ENCODE results near the gene LAMA3. TPM values are rescaled to one million over a fixed set of nuclear protein-coding genes. Genes with fewer than 3 reads are reported as not detected.

Gene LAMA3
- total and polyA plus RNA-seq, 2 donors: 10.4 to 32.3 TPM

GRCh38 chr18:23682472-23682871, 6.8 kb upstream of the LAMA3 start:
- Histone ChIP-seq H3K27ac (ENCODE audit: low read depth) (no peak overlapping the region), H3K4me1 (ENCODE audit: insufficient read depth) (no peaks in the 10 kb centered on the region), H3K4me3 (ENCODE audit: low read depth, low read length) (no peak overlapping the region), H3K36me3 (ENCODE audit: insufficient read depth) (no peaks in the 10 kb centered on the region)
- no peak for DNase-seq (ENCODE audit: extremely low spot score)
- 94% methylated on average over 1 of the region's 1 CpG for WGBS

GRCh38 chr18:23683155-23683554, 6.1 kb upstream of the LAMA3 start:
- DNase-seq (ENCODE audit: extremely low spot score): no peak
- Histone ChIP-seq H3K4me3 (ENCODE audit: low read depth, low read length) (no peak overlapping the region), H3K27ac (ENCODE audit: low read depth) (no peak overlapping the region), H3K36me3 (ENCODE audit: insufficient read depth) (no peaks in the 10 kb centered on the region), H3K4me1 (ENCODE audit: insufficient read depth) (no peaks in the 10 kb centered on the region)
- 91% methylated on average over 3 of the region's 3 CpGs for WGBS

- 54% methylated on average over 3 of the region's 3 CpGs for WGBS
- H3K36me3 ChIP-seq (ENCODE audit: insufficient read depth): no peaks in the 10 kb centered on the region
These were observed 5.6 kb upstream of the LAMA3 start for GRCh38 chr18:23683671-23684070.

GRCh38 chr18:23684515-23685197, 4.6 kb upstream of the LAMA3 start:
- DNase-seq (ENCODE audit: extremely low spot score): peak; percentile 43
- H3K27ac ChIP-seq (ENCODE audit: low read depth): no peak overlapping the region
- WGBS: 21% methylated on average over 5 of the region's 5 CpGs
- H3K4me3 ChIP-seq (ENCODE audit: low read depth, low read length): no peak overlapping the region
- no peaks in the 10 kb centered on the region for H3K36me3 ChIP-seq (ENCODE audit: insufficient read depth)
- H3K4me1 ChIP-seq (ENCODE audit: insufficient read depth): no peaks in the 10 kb centered on the region

More at GRCh38 chr18:23683671-23684070, 5.6 kb upstream of the LAMA3 start:
- Histone ChIP-seq H3K27ac (ENCODE audit: low read depth) (no peak overlapping the region), H3K4me1 (ENCODE audit: insufficient read depth) (no peaks in the 10 kb centered on the region), H3K4me3 (ENCODE audit: low read depth, low read length) (no peak overlapping the region)
- no peak for DNase-seq (ENCODE audit: extremely low spot score)

- no peak for DNase-seq (ENCODE audit: extremely low spot score)
- H3K4me3 ChIP-seq (ENCODE audit: low read depth, low read length): no peak overlapping the region
- WGBS: 63% methylated on average over 5 of the region's 5 CpGs
These were observed 725 bp upstream of the LAMA3 start for GRCh38 chr18:23688528-23688927.

GRCh38 chr18:23689616-23690504, 607 bp downstream of the LAMA3 start:
- DNase-seq (ENCODE audit: extremely low spot score): no peak
- no peaks in the 10 kb centered on the region for H3K4me1 ChIP-seq (ENCODE audit: insufficient read depth)
- H3K4me3 ChIP-seq (ENCODE audit: low read depth, low read length): peak overlapping the region; percentile 62
- H3K36me3 ChIP-seq (ENCODE audit: insufficient read depth): no peaks in the 10 kb centered on the region
- no peak overlapping the region for H3K27ac ChIP-seq (ENCODE audit: low read depth)
- WGBS: 2% methylated on average over 85 of the region's 85 CpGs

More at GRCh38 chr18:23688528-23688927, 725 bp upstream of the LAMA3 start:
- H3K27ac ChIP-seq (ENCODE audit: low read depth): no peak overlapping the region
- no peaks in the 10 kb centered on the region for H3K4me1 ChIP-seq (ENCODE audit: insufficient read depth)
- H3K36me3 ChIP-seq (ENCODE audit: insufficient read depth): no peaks in the 10 kb centered on the region

GRCh38 chr18:23690505-23691068, 1.3 kb downstream of the LAMA3 start:
- Histone ChIP-seq H3K27ac (ENCODE audit: low read depth) (no peak overlapping the region), H3K4me3 (ENCODE audit: low read depth, low read length) (peak overlapping the region; percentile 62), H3K36me3 (ENCODE audit: insufficient read depth) (no peaks in the 10 kb centered on the region), H3K4me1 (ENCODE audit: insufficient read depth) (no peaks in the 10 kb centered on the region)
- DNase-seq (ENCODE audit: extremely low spot score): no peak
- 65% methylated on average over 21 of the region's 21 CpGs for WGBS

GRCh38 chr18:23693846-23694245, 4.6 kb downstream of the LAMA3 start:
- Histone ChIP-seq H3K36me3 (ENCODE audit: insufficient read depth) (no peaks in the 10 kb centered on the region), H3K4me3 (ENCODE audit: low read depth, low read length) (no peak overlapping the region), H3K4me1 (ENCODE audit: insufficient read depth) (no peaks in the 10 kb centered on the region), H3K27ac (ENCODE audit: low read depth) (no peak overlapping the region)
- no peak for DNase-seq (ENCODE audit: extremely low spot score)
- 80% methylated on average over 2 of the region's 2 CpGs for WGBS

- Histone ChIP-seq H3K27ac (ENCODE audit: low read depth) (no peak overlapping the region), H3K4me1 (ENCODE audit: insufficient read depth) (no peaks in the 10 kb centered on the region), H3K36me3 (ENCODE audit: insufficient read depth) (no peaks in the 10 kb centered on the region), H3K4me3 (ENCODE audit: low read depth, low read length) (no peak overlapping the region)
- no peak for DNase-seq (ENCODE audit: extremely low spot score)
- 87% methylated on average over 4 of the region's 4 CpGs for WGBS
These were observed 5.6 kb downstream of the LAMA3 start for GRCh38 chr18:23694637-23695430.

- Histone ChIP-seq H3K4me1 (ENCODE audit: insufficient read depth) (no peaks in the 10 kb centered on the region), H3K36me3 (ENCODE audit: insufficient read depth) (no peaks in the 10 kb centered on the region), H3K27ac (ENCODE audit: low read depth) (no peak overlapping the region), H3K4me3 (ENCODE audit: low read depth, low read length) (no peak overlapping the region)
- 66% methylated on average over 2 of the region's 2 CpGs for WGBS
- no peak for DNase-seq (ENCODE audit: extremely low spot score)
These were observed 11.8 kb downstream of the LAMA3 start for GRCh38 chr18:23701017-23701416.

GRCh38 chr18:23701544-23702064, 12.4 kb downstream of the LAMA3 start:
- H3K27ac ChIP-seq (ENCODE audit: low read depth): no peak overlapping the region
- DNase-seq (ENCODE audit: extremely low spot score): no peak
- 92% methylated on average over 8 of the region's 8 CpGs for WGBS
- no peaks in the 10 kb centered on the region for H3K4me1 ChIP-seq (ENCODE audit: insufficient read depth)
- H3K4me3 ChIP-seq (ENCODE audit: low read depth, low read length): no peak overlapping the region
- no peaks in the 10 kb centered on the region for H3K36me3 ChIP-seq (ENCODE audit: insufficient read depth)

GRCh38 chr18:23702606-23703005, 13.4 kb downstream of the LAMA3 start:
- Histone ChIP-seq H3K4me3 (ENCODE audit: low read depth, low read length) (no peak overlapping the region), H3K4me1 (ENCODE audit: insufficient read depth) (no peaks in the 10 kb centered on the region), H3K36me3 (ENCODE audit: insufficient read depth) (no peaks in the 10 kb centered on the region), H3K27ac (ENCODE audit: low read depth) (no peak overlapping the region)
- 86% methylated on average over 4 of the region's 4 CpGs for WGBS
- no peak for DNase-seq (ENCODE audit: extremely low spot score)

Data from urinary bladder (tissue), 4 donors.